GM12801 (cell line): ENCODE results near the gene ATP6V0B.

Source experiments
- CTCF ChIP-seq: IDR thresholded peaks from one replicate; pipeline ENCODE4 v1.5.1; 2011; ENCODE audit warnings: control low read depth; ENCODE audit not compliant: insufficient read length; ENCODE audit errors: extremely low read depth

Gene ATP6V0B

GRCh38 chr1:43996733-43997115 lies 22.0 kb downstream of the ATP6V0B start:
- no peak for TF ChIP-seq CTCF

GRCh38 chr1:43997295-43997999 lies 22.7 kb downstream of the ATP6V0B start:
- TF ChIP-seq CTCF, result no peak

- TF ChIP-seq CTCF, result no peak
Observed at GRCh38 chr1:43998000-43998378, 23.2 kb downstream of the ATP6V0B start.

GRCh38 chr1:43999455-43999854 lies 24.7 kb downstream of the ATP6V0B start:
- no peak for TF ChIP-seq CTCF

GRCh38 chr1:44000122-44000665 lies 25.4 kb downstream of the ATP6V0B start:
- no peak for TF ChIP-seq CTCF

- TF ChIP-seq CTCF, result no peak
Observed at GRCh38 chr1:44002165-44002564, 27.4 kb downstream of the ATP6V0B start.

- no peak for TF ChIP-seq CTCF
Observed at GRCh38 chr1:44002606-44003157, 27.9 kb downstream of the ATP6V0B start.
